ENCODE measurements around the gene ZDHHC19. TPM values are rescaled to one million over a fixed set of nuclear protein-coding genes. Genes with fewer than 3 reads are reported as not detected.

Gene ZDHHC19
- total RNA-seq (2014; rRNA removed; shearing (Covaris generic)), result not detected in 2 replicates

GRCh38 chr3:196210673-196211556 lies at the start of gene ZDHHC19:
ZDHHC19 (minus strand) TSS chr3:196211400; CDS start chr3:196211315, 85 bp downstream.

DNA sequence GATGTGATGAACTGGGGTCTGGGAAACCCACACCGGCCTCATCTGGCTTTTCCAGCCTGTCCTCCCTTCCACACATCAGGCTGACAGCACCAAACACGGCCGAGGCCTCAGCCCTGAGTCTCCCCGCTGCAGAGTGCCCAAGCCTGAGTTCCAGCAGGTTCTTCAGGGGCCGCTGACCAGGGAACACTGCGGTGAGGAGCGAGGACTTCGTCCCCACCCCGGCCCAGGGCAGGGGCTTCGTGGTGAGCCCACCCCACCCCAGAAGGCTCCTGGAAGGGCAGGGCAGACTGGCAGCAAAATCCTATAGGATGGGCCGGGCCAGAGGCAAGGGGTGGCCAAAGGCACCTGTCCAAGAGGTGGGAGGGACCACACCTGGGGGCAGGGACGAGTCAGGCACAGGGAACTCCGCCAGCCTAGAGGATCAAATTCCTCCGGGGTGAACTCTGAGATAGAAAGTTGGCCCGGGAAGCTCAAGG lies 4.9 kb upstream of the ZDHHC19 start, which contains the start of gene SLC51A:
Gene SLC51A (plus strand): TSS at position 446 of the 476 bp plus-strand sequence. CDS start 179 bp downstream, outside the sequence.

Small RNA genes within 50 kb of the gene (small RNA-seq; reads per million reads assigned to genes)
- not detected for gene RF00019

Other genes with a start within 250 kb of the ZDHHC19 start
- gene TFRC, start 129.3 kb downstream of the ZDHHC19 start, total RNA-seq (2014; rRNA removed; shearing (Covaris generic)), result 95.0 and 127 TPM in 2 replicates
- gene SLC51A, start 5.1 kb upstream of the ZDHHC19 start, total RNA-seq (2014; rRNA removed; shearing (Covaris generic)), result not detected in 2 replicates
- gene PCYT1A, start 76.3 kb upstream of the ZDHHC19 start, total RNA-seq (2014; rRNA removed; shearing (Covaris generic)), result 28.6 and 35.8 TPM in 2 replicates
- 1.7 and 9.2 TPM in 2 replicates for gene DYNLT2B, start 106.8 kb upstream of the ZDHHC19 start, total RNA-seq (2014; rRNA removed; shearing (Covaris generic))
- gene TM4SF19, start 127.0 kb upstream of the ZDHHC19 start, total RNA-seq (2014; rRNA removed; shearing (Covaris generic)), result 5.4 and 5.5 TPM in 2 replicates
- gene UBXN7, start 221.0 kb upstream of the ZDHHC19 start, total RNA-seq (2014; rRNA removed; shearing (Covaris generic)), result 9.8 and 11.9 TPM in 2 replicates